GM18909 (cell line): ENCODE measurements around the gene KIRREL3.
A peak's percentile ranks its signal among the peaks of the same experiment; 100 is the strongest.

Source experiments
- ATAC-seq: cut with Tn5 transposase; IDR thresholded peaks from one replicate; pipeline ENCODE4 v1.9.1; 2021; ENCODE audit warnings: mild to moderate bottlenecking; ENCODE audit not compliant: unreplicated experiment, poor library complexity

KIRREL3 gene

DNA sequence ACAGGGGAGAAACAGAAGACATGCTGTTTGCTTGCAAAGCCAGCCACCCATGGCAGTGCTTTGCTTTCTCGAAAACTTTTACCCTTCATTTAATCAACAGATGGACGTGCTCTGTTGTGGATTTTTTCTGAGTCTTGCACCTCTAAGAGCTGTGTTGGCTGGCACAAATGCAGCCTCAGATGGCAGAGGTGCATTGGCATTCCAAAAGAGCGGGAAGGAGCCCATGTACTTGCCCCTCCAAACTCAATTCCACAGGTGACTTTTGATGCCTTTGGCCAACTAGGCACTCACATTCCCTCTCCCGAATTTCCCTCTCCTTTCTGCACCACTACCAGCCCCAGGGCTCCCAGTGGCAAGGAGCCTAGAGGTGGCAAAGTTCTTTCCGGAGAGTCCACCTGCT is 1.2 kb downstream of the KIRREL3 start:
- ATAC-seq = no peak

DNA sequence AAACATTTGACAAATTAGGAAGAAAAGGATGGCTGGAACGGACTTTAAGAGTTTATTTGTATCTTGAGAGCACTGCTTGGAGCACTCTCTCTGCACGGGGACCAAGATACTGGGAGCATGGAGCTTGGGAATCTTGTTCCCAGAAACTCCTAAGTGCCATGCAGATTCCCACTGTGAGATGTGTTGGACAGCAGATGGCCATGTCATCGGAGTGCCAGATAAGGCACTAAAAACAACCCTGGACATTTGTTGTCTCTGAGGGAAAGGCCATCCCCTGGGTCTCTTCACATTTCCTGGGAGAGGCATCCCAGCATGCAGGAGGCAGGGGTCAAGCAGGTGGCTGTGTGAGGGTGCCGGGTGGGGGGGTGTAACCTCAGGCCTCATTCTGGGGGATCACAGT is 2.9 kb downstream of the KIRREL3 start:
- no peak for ATAC-seq

DNA sequence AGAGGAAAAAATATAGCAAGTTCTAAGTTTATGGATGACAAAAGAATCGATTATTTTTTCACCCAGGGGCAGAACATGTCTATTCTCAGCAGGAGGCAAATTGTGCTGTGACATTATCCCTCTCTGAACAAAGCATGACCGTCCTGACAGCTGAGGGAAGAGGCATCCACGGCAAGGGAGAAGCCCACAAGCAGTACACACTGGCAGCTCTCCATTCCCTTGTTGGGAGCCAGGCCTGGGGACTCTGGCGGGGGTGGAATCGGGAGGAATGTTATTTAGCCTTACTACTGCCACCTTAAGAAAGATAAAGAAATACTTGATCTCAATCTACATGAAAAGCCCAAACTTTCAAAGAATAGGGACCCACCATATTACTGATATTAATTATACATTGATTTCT is 3.4 kb downstream of the KIRREL3 start:
- ATAC-seq = no peak

DNA sequence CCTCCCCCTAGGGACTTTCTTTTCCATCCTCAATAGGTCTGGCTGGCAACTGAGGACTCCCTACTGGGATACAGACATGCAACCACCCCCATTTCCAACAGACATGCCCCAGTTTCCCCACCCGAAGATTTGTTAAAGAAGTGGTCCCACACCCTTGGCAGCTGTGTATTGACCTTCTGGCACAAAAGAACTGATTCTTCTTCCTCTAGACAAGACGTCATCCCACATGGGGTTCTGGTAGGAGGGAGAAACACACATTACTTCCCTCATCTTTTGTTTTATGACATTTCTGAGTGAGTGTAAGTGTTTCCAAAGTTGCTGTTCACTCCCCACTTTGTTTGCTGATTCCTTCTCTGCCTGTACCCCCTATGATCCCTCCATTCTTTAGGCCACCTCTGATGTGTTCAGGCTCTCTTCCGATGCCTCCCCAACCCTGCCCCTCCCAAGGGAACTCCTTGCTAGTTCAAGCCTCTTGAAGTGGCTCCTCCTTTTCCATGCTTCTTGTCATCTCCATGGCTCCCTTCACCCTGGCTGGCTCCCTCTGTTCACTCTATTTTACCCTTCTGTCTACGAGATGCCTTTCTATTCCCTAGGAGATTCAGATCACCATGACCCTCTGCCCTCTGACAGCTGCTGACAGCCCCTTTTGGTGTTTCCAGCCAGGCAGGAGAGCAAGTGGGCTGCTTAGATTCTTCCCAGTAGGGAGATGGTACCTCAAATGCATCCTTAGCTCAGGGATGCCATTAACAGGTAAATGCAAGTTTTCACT is 4.3 kb downstream of the KIRREL3 start:
- ATAC-seq = no peak

GRCh38 chr11:126993599-126993998 is 7.0 kb downstream of the KIRREL3 start:
- ATAC-seq = no peak

DNA sequence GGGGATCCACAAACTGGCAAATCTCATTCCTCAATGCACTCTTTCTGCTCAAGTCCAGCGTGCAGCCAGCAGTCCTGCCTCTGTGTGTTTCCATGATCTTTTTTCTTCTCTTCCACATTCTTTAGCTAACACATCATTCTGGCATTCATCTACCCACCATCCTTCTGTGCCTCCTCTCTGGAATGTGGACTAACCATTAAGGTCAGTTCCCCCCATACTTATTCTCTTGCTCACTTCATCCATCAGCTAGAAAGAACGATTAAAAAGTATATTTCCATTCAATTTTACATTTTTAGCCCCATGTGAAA is 7.8 kb downstream of the KIRREL3 start:
- ATAC-seq = no peak

DNA sequence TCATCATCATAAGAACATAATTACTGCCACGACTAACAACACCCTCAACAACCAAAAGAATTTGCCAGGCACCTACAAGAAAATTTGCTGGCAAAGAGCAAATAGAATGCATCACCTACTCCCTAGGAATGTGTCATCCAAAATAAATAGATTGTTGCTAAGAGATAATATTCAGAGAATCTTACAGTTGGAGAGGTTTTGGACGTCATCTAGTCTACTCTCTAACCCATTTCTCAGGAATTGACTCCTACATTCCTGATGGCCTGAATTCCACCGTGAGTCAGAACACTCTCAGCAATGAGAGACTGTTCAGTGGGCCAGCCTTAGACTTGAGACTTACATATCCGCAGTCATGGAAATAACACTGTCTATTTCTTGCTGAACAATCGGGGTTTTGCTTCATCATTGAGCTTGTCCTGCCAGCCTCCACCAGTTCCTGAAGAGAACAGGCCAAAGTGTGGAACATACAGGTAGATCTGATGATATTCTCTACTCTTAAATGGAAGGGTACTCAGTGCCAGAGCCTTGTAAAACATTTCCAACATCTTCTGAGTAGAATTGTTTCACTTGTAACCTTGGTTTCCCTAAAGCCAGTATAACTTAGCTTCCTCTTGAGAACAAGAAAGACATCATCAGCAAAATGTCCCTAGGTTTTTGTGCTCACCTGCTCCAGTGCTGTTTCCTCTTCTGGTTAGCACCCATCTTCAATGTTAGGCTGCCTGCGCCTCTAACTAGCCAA is 8.3 kb downstream of the KIRREL3 start:
- no peak for ATAC-seq

GRCh38 chr11:126991596-126991995 is 9.0 kb downstream of the KIRREL3 start:
- no peak for ATAC-seq

- ATAC-seq = no peak
Measured at GRCh38 chr11:126990716-126991480, 9.7 kb downstream of the KIRREL3 start.

DNA sequence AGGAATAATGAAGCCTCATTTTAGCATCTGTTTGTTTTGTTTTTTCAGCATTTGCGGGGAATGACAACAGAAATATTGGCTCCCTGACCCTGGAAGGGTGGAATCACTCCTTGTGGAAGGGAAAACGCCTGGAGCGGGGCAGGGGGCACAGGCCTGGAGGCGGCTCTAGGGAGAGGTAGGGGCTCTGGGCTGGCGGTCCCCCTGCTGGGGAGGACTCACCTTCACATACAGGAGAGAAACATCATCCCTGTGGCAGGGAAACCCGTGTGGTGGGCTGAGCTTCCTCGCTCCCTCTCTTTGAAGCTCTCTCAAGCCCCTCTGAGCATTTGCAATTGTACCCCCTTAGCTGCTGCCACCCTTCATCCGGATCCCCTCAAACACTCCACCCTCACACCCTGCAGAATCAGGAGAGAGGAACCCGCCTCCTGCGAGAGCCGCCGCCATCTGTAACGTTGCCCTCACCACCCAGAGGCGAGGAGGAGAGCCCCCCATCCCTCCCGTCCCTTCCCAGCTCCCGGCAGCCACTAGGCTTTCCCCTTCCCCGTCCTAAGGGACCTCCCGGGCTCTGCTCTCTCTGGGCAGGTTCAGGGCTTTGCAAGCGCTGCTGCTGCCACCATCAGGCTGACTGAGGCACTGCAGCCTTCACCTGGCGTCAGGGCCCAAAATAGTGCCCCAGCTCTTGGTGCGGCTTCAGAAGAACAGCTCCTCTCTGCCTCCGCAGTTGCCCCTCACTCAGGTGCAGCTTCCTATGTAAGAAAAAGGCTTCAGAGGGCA is 10.4 kb downstream of the KIRREL3 start:
- peak; percentile 89 for ATAC-seq

- ATAC-seq = no peak
Measured at GRCh38 chr11:126988655-126989054, 11.9 kb downstream of the KIRREL3 start.

- no peak for ATAC-seq
Measured at GRCh38 chr11:126981635-126982034, 18.9 kb downstream of the KIRREL3 start.

DNA sequence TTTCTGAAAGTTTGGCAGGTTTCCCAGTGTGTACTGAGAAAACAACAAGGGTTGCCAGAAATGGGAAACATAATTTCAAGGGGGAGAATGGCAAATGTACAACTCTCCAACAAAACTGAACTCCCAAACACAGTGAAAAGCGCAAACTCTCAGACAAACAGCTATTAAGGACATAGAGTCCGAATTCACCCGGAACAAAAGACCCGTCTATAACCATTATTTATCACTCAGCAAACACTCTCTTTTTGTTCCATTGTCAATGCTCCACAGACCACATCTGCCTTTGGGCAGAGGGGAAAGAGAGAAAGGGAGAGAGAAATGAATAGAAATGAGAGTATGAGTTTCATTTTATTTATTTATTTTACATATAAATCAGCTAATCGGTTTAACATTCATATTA is 21.7 kb downstream of the KIRREL3 start:
- ATAC-seq = no peak

- no peak for ATAC-seq
Measured at GRCh38 chr11:126978165-126978564, 22.4 kb downstream of the KIRREL3 start.

GRCh38 chr11:126973051-126973450 is 27.5 kb downstream of the KIRREL3 start:
- ATAC-seq = no peak

GRCh38 chr11:126971305-126971704 is 29.3 kb downstream of the KIRREL3 start:
- ATAC-seq = no peak

GRCh38 chr11:126969865-126970479 is 30.6 kb downstream of the KIRREL3 start:
- no peak for ATAC-seq

DNA sequence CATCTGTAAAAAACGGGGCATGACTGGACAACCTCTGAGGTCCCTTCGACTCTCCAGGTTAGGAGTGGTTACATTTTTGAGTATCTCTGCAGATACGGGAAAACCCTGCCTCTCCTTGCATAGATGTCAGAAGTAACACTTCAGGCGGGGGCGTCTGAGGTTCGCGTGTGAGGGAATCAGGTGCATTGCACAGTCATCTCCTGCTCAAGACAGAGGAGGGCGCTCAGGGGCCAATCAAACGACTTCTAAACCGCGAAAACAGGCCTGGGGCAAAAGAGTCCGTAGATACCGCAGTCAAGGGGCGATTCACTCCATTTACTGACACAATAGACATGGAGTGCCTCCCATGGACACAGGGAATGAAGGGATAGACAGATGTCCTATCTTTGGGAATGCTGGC is 31.7 kb downstream of the KIRREL3 start:
- no peak for ATAC-seq

GRCh38 chr11:126965331-126965730 is 35.2 kb downstream of the KIRREL3 start:
- no peak for ATAC-seq
